GM18526 (cell line): ENCODE measurements around the gene PHLDA2.

Source experiments
- POLR2A ChIP-seq: IDR thresholded peaks from 3 replicates; pipeline ENCODE4 v1.6.1; 2011; ENCODE audit not compliant: insufficient read length; ENCODE audit errors: extremely low read depth

Gene PHLDA2

GRCh38 chr11:2928605-2929530 is at the start of gene PHLDA2:
PHLDA2 (minus strand) TSS chr11:2929420; CDS start chr11:2929364, 56 bp downstream.
- TF ChIP-seq POLR2A, result peak; percentile 65

GRCh38 chr11:2977113-2977512 is 47.9 kb upstream of the PHLDA2 start:
- no peak for TF ChIP-seq POLR2A

GRCh38 chr11:2976294-2977063 is 47.3 kb upstream of the PHLDA2 start:
- no peak for TF ChIP-seq POLR2A

- TF ChIP-seq POLR2A, result no peak
Measured at GRCh38 chr11:2975594-2975993, 46.4 kb upstream of the PHLDA2 start.

GRCh38 chr11:2974272-2974671 is 45.1 kb upstream of the PHLDA2 start:
- no peak for TF ChIP-seq POLR2A

GRCh38 chr11:2968341-2968900 is 39.2 kb upstream of the PHLDA2 start:
- no peak for TF ChIP-seq POLR2A

- no peak for TF ChIP-seq POLR2A
Measured at GRCh38 chr11:2964782-2965181, 35.6 kb upstream of the PHLDA2 start.

GRCh38 chr11:2963761-2964160 is 34.5 kb upstream of the PHLDA2 start:
- no peak for TF ChIP-seq POLR2A

GRCh38 chr11:2963112-2963754 is 34.0 kb upstream of the PHLDA2 start:
- no peak for TF ChIP-seq POLR2A

- TF ChIP-seq POLR2A, result no peak
Measured at GRCh38 chr11:2961080-2961479, 31.9 kb upstream of the PHLDA2 start.

- no peak for TF ChIP-seq POLR2A
Measured at GRCh38 chr11:2960139-2960538, 30.9 kb upstream of the PHLDA2 start.

- TF ChIP-seq POLR2A, result no peak
Measured at GRCh38 chr11:2958251-2958650, 29.0 kb upstream of the PHLDA2 start.

GRCh38 chr11:2955906-2956476 is 26.8 kb upstream of the PHLDA2 start:
- TF ChIP-seq POLR2A, result no peak

- TF ChIP-seq POLR2A, result no peak
Measured at GRCh38 chr11:2954263-2954662, 25.0 kb upstream of the PHLDA2 start.

- TF ChIP-seq POLR2A, result no peak
Measured at GRCh38 chr11:2952290-2952689, 23.1 kb upstream of the PHLDA2 start.
